Stimulated activated CD4-positive, alpha-beta T cell treated with anti-CD3 and anti-CD28 coated beads, Interleukin-2, amount 100 ng/mL, for 48 hours (primary cell): ENCODE measurements around the gene JMJD1C.
"Not testable (repeated sequence)": the region's sequence is repeated elsewhere in the genome, so short reads cannot be mapped to it uniquely, and the experiment has no call there.

Source experiments
- DNase-seq, 2 donors: peaks; one replicate each; pipeline ENCODE4 v3.0.0-alpha.2; 2020

JMJD1C gene, protein sequence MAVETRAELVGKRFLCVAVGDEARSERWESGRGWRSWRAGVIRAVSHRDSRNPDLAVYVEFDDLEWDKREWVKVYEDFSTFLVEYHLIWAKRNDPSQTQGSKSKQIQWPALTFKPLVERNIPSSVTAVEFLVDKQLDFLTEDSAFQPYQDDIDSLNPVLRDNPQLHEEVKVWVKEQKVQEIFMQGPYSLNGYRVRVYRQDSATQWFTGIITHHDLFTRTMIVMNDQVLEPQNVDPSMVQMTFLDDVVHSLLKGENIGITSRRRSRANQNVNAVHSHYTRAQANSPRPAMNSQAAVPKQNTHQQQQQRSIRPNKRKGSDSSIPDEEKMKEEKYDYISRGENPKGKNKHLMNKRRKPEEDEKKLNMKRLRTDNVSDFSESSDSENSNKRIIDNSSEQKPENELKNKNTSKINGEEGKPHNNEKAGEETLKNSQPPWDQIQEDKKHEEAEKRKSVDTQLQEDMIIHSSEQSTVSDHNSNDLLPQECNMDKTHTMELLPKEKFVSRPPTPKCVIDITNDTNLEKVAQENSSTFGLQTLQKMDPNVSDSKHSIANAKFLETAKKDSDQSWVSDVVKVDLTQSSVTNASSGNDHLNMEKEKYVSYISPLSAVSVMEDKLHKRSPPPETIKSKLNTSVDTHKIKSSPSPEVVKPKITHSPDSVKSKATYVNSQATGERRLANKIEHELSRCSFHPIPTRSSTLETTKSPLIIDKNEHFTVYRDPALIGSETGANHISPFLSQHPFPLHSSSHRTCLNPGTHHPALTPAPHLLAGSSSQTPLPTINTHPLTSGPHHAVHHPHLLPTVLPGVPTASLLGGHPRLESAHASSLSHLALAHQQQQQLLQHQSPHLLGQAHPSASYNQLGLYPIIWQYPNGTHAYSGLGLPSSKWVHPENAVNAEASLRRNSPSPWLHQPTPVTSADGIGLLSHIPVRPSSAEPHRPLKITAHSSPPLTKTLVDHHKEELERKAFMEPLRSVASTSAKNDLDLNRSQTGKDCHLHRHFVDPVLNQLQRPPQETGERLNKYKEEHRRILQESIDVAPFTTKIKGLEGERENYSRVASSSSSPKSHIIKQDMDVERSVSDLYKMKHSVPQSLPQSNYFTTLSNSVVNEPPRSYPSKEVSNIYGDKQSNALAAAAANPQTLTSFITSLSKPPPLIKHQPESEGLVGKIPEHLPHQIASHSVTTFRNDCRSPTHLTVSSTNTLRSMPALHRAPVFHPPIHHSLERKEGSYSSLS (N-terminal part only)

DNA sequence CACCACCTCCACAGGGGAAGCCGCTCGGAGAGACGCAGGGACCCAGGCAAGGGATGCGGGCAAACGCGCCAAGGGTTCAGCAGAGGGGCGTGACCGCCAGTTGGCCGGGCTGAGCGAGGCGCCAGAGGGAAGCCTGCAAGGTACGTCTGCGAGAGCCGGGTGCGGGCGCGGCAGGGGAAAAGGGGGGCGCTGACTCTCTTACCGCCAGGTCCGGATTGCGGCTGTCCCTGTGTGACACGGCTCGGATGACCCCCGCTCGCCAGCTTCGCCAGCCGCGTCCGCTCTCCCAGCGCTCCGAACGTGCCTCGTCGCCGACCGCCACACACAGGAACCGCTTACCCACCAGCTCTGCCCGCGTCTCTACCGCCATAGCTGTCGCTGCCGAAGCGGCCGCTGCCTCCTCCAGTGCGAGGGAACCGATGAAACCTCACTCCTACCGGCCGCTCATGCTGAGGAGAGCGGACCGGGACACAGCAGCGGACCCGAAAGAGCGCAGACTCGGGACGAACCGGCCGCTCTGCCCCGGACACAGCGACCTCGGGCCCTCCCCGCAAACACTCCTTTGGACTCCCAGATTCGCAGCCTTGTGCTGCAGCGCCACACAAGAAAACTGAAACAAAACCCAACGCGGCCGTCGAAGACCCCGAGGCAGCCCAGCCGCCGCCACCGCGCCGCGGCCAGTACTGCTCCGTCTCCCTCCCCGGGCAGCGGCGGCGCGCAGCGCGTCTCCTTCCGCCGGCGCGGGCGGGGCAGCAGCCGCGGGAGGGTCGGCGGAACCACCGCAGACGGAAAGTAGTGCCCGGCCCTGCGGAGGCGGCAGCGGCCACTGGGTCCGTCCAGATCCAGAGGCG, at the start of gene JMJD1C:
Gene JMJD1C, minus strand, starts transcription at position 685 of the 851 bp plus-strand sequence. Its CDS starts 315 bp downstream, at position 370.
- peak; percentile 49 to 50 for DNase-seq

DNA sequence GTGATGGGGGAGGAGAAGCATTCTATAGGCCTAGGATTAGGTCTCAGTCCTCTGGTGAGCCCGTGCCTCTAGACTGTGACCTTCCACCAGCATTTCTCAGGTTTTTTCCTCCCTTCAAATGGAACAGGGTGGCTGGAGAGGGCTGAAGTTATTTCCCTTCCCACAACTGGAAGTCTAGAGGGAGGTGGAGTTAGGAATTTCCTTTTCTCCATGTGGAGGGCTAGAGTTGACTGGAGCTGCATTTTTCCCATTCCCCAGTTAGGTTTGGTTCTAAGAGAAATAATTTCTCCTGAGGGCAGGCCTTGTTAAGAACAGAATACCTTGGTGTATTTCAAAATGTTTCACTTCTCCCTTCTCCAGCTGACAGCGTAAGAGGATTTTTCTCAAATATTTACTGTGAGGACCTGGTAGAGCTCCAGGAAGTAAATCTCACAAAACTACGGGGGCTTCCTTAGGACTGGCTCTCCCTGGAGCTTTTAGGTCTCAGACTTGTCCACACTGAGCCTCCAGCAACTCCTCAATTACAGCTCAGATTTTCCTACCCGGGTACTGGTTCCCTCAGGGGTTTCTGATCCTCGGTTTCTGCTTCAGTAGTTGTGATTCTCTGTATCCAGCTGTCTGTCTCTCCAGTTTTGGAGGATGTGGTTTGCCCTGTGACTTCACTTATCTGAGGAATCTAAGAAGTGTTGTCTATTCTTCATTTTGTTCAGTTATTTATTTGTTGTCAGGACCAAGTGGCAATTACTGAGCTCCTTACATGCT, 49.4 kb upstream of the JMJD1C start:
- DNase-seq, result peak in 1 of 2 donors; percentile 12

DNA sequence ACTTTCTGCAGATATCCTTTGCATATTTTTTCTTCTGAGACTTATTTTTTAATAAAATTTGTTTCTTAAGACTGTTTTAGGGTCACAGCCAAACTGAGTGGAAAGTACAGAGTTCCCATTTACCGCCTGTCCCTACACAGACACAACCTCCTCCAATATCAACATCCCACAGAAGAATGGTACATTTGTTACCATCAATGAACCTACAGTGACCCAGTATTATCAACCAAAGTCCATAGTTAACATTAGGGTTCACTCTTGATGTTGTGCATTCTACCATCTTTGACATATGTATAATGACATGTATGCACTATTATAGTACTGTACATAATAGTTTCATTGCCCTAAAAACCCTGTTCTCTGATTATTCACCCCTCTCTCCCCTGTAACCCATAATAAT, 40.8 kb upstream of the JMJD1C start:
- no peak for DNase-seq

DNA sequence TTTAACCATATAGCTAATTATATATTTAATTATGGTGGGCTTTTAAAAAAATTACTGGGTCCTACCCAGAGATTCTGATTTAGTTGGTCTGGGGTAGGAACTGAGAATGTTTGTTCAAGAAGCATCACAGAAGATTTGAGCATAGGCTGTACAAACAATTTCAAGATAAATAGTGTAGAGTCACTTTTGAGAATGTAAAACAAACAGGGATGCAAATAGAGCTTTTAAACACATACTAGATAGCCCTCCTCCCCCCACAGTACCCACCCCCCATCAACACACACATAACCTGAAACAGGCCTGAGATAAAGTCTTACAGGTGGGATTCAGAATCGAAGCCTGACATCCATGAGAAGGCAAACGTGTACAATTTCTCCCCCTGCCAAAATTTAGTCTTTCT, 39.8 kb upstream of the JMJD1C start:
- no peak for DNase-seq

DNA sequence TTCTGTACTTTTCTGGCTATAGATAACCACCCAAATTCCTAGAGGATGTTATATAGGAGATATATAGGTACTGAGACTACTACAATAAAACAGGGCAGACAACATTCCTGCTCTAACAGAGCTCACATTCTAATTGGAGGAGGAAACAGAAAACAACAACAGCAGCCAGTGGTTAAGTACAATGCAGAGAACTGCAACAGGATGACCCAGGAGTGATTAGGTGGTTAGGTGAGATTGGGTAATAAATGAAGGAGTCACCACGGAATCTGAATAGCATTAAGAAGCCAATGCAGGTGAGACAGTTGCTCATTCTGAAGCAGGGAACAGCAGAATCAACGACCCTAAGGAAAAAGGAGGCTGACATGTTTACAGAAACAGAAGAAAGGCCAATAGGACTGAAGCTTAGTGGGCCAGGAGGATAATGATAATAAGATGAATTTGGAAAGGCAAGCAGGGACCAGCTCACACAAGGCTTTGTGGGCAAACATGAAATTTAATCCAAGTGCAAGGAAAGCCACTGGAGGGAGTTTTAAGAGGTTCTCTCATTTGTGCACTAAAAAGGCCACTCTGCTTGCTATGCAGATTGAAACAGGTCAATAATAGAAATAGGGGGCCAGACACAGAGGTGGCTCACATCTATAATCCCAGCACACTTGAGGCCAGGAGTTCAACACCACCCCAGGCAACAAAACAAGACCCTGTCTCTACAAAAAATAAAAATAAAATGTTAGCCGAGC, 38.5 kb upstream of the JMJD1C start:
- DNase-seq, result no peak

DNA sequence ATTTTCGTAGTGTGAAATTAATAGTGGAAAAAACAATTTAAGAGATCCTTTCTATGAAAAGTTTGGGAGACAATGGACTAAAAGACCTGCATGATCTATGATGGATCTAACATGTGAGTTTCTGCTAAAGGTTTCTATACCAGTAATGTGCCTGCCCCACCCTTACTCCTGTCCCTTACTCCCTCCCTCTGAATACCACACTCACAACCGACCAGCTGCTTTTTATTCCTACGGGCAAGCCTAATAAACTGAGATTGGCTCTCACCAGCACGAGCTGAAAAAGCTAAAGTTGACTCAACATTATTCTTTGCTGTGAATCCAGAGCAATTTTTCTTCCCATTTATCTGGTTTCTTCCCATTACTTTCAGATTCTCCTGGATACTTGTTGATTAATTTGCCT, 37.6 kb upstream of the JMJD1C start:
- no peak for DNase-seq

DNA sequence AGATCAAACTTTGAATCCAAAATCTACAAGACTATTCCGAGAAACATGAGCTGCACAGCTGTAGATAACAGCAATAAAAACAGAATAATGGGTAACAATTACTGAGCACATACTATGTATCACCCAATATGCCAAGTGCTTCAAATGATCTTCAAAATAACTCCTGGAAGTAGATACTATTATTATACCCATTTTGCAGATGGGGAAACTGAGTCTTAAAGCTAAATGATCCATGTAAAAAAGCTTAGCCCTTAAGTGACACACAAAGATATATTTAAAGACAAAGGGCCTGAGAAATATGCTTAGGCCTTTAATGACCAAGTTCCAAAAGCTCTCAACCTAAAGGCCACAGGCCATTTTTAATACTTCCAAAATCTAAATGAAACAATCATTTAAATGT, 37.1 kb upstream of the JMJD1C start:
- DNase-seq, result no peak

DNA sequence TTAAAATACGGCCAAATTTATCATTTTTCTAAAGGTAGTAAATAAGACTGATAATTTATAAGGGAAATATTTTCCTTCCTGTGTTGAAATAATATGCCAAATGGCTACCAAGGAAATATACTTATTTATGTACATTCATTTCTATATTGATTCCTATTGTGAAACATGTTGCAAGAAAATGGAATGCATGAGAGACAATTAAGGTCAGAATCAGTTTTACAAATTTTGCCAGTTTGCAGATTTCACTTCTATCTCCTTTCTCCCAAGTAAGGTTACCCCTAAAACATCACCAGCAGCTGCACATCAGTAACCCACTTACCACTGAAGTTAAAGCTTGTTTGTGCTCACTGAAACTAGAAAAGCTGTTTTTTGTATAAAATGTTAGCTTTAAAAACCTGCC, 36.2 kb upstream of the JMJD1C start:
- DNase-seq, result no peak

DNA sequence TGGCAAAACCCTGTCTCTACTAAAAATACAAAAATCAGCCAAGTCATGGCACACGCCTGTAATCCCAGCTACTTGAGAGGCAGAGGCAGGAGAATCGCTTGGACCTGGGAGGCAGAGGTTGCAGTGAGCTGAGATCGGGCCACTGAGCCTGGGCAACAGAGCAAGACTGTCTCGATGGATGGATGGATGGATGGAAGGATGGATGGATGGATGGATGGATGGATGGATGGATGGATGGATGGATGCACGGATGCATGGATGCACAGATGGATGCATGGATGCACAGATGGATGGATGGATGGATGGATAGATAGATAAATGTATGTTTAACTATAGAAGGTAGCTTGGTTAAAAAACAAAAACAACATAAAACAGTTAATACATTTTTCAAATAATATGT, 34.8 kb upstream of the JMJD1C start:
- DNase-seq, result not testable (repeated sequence)

DNA sequence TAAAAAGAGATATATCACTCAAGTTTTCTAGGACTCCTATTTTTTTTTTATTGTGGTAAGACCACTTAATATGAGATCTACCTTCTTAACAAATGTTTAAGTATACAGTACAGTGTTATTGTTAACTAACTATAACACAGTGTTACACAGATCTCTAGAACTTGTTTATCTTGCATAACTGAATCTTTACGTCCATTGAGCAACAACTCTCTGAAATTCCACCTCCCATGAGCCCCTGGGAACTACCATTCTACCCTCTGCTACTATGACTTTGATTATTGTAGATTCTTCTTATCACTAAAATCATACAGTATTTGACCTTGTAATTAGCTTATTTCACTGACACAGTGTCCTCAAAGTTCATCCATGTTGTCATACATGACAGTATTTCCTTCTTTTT, 32.9 kb upstream of the JMJD1C start:
- no peak for DNase-seq

DNA sequence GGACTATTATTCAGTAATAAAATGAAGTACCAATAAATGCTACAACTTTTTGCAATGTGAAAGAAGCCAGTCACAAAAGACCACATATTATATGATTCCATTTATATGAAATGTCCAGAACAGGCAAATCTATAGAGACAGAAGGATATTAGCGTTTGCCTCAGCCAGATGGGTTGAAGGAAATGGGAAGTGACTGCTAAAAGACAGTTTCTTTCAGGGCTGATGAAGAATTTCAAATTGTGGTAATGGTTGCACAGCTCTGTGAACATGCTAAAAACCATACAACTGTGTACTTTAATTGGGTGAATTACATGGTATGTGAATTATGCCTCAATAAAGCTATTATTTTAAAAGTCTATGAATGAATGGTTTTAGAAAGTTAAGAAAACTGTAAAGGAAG, 31.5 kb upstream of the JMJD1C start:
- no peak for DNase-seq

DNA sequence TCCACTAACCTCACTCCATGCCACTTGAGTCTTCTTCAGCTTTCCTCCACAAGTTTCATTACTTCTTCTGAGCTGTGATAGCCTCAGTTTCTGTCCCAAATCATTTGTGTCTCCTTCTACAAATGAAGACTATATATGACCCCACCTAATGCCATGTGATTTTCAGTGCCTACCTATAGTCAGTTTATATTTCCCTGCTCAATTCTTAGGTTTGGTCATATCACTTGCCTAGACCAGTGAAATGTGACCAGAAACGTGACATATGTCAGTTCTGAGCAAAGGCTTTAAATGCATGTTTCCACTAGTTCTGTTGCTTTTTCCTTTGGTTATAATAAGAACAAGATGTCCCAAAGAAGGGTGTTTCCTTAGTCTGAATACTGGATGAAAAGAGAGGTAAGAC, 30.8 kb upstream of the JMJD1C start:
- DNase-seq, result no peak

DNA sequence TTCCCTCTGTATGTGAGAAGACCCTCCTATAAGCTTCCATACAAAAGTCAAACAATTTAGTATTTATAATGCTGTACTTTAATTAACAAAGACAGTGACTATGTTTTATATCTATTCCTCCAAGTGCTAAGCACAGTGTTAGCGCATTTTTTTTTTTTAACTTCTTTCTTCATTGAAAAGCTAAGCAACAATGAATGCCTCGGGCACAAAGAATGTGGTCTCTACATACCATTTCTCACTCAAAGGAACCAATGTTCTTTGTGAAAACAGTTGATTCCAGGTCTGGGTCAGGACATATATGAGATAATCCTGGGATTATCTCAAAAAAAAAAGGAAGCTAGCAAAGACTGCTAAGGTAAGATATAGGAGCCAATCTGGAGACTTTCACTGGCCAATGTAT, 29.2 kb upstream of the JMJD1C start:
- no peak for DNase-seq

DNA sequence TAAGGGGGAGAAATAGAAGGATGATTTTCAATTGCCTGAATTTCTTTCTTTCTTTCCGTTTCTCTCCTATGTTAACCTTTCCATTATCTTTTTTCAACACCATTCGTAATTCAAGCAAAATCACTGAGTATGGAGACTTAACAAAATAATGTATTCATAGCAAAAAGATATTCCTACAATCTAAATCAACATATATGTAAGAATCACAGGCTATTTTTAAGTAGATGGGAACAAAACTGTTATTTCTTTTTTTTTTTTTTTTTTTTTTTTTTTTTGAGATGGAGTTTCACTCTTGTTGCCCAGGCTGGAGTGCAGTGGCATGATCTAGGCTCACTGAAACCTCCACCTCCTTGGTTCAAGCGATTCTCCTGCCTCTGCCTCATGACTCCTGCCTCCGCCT, 27.2 kb upstream of the JMJD1C start:
- DNase-seq, result no peak

DNA sequence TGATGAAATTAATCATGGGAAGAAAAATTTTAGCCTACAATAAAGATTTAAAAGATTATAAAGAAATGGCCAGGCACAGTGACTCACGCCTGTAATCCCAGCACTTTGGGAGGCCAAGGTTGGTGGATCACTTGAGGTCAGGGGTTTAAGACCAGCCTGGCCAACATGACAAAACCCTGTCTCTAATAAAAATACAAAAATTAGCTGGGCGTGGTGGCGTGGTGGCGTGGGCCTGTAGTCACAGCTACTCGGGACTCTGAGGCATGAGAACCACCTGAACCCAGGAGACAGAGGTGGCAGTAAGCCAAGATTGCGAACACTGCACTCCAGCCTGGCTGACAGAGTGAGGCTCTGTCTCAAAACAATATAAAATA, 26.5 kb upstream of the JMJD1C start:
- not testable (repeated sequence) for DNase-seq

DNA sequence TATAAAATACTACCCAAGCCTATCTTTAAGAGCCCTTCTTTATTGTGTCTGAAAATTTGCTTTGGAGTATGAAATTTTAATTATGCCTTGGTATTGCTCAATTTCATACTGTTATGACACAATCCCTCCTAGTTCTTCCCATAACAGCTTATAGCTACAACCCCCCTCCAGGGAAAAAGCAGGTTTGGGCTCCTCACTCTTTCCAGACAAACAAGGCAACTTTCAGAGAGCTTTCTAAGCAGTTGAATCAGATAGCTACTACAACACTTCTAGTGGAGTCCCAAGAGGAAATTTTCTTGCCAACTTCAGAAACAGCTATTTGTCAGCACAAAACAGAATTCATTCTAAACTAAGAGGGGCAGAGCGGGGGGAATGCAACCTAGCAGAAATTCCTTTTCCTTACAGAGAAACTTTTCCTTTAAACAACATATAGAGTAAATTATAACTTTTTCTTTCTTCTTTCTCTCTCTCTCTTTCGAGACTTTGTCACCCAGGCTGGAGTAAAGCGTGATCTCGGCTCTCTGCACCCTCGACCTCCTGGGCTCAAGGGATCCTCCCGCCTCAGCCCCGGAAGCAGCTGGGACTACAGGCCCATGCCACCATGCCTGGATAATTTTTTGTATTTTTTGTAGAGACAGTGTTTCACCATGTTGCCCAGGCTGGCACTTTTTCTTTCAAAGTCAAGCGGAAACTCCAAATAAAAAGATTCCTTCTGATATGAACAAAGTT, 26.0 kb upstream of the JMJD1C start:
- DNase-seq, result no peak

DNA sequence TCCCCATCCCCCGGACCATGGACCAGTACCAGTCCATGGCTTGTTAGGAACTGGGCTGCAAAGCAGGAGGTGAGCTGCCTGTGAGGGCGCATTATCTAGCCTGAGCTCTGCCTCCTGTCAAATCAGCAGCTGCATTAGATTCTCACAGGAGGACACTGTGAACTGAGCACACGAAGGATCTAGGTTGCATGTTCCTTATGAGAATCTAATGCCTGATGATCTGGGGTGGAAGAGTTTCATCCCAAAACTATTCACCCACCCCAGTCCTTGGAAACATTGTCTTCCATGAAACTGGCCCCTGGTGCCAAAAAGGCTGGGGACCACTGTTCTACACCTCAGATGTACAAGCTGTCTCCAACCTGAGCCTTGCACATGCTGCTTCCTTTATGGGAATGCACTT, 24.1 kb upstream of the JMJD1C start:
- DNase-seq, result no peak

DNA sequence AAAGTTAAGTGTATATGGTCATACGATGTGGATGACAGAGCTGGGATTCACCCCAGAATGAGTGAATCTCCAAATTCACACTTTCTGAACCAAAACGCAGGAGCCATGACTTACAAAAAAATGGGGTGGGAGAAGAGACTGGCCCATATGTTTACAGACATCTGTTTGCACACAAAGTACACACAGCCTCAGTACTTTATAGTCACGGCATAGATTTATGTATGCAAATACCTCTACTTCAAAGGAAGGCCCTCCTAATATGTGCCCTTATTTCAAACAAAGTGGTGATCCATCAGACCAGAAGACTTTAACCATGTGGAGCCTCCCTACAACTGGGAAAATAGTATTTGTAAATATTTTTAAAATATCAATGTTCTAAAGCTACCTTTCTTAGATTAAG, 22.2 kb upstream of the JMJD1C start:
- DNase-seq, result no peak

DNA sequence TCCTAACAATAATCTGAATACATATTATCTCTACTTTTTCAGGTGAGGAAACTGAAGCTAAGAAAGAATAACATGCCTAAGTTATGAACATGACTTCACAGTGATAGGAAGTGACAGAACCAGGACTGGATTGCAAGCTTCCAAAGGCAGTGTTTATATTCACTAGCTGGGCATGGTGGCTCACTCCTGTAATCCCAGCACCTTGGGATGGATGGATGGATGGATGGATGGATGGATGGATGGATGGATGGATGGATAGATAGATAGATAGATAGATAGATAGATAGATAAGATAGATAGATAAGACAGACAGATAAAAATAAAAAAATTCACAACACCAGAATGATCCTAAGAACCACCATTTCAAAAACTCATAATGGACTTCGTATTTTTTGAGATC, 18.2 kb upstream of the JMJD1C start:
- no peak for DNase-seq

DNA sequence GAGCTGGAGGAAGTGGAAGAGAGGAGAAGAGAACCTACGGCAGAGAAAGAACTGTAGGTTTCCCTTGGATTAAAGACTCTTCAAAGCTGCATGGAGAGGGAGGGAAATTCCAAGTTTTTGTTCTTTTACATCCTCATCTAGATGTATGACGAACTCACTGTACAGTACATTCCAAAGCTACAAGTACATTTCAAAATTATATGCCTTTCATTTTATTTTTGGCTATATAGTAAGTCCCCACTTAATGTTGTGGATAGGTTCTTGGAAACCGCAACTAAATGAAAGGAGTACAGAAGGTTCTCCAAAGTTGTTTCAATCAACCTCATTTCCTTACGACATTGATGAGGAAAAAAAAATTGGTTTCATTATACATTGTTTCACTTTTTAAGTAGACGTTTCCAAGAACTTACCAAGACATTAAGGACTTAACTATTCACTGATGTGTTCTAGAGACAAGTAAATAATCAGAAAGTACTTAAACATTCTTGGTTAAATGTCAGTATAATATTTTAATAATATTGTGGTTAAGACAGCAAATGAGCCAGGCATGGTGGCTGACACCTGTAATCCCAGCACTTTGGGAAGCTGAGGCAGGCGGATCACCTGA, 16.1 kb upstream of the JMJD1C start:
- DNase-seq, result no peak
